ENCODE data around the gene ISCU.

The ISCU gene

GRCh38 chr12:108600702-108601007 is 38.3 kb downstream of the ISCU start:
- Histone ChIP-seq H3K79me2 (ENCODE audit: control insufficient read depth, insufficient read depth, low read length) (no peaks in the 10 kb centered on the region), H2AK5ac (ENCODE audit: low read length) (no peak overlapping the region), H3K4me3 (ENCODE audit: low read length) (no peak overlapping the region), H2BK5ac (ENCODE audit: low read length) (no peak overlapping the region), H3K18ac (ENCODE audit: low read length) (no peak overlapping the region), H3K23ac (ENCODE audit: low read length) (no peak overlapping the region), H2BK15ac (replicated peaks; ENCODE audit: low read depth) (no peak overlapping the region), H3K79me1 (ENCODE audit: low read length) (no peaks in the 10 kb centered on the region), H3K4ac (ENCODE audit: low read depth, low read length) (no peak overlapping the region), H3K27me3 (ENCODE audit: insufficient read depth, low read length, poor library complexity) (no peaks in the 10 kb centered on the region), H3K4me2 (ENCODE audit: low read length) (no peak overlapping the region), H2BK120ac (ENCODE audit: low read depth, low read length) (no peak overlapping the region), H3K36me3 (ENCODE audit: control insufficient read depth, insufficient read depth, low read length) (no peaks in the 10 kb centered on the region), H3K4me1 (ENCODE audit: control insufficient read depth, low read depth, low read length) (no peaks in the 10 kb centered on the region), H3K27ac (ENCODE audit: low read depth, low read length) (no peak overlapping the region), H4K5ac (ENCODE audit: low read length) (no peak overlapping the region), H3K9ac (ENCODE audit: low read length) (no peak overlapping the region), H3K56ac (ENCODE audit: low read length) (no peak overlapping the region), H4K8ac (ENCODE audit: low read depth, low read length) (no peak overlapping the region)
- WGBS (ENCODE audit: extremely low coverage, insufficient coverage, low lambda C conversion rate) = no CpG with 5 or more reads among the region's 4 CpGs
- no peak for DNase-seq

- no peak overlapping the region for H2BK120ac ChIP-seq (ENCODE audit: low read depth, low read length)
- no peak overlapping the region for H4K8ac ChIP-seq (ENCODE audit: low read depth, low read length)
- no peak overlapping the region for H4K5ac ChIP-seq (ENCODE audit: low read length)
- no peaks in the 10 kb centered on the region for H3K27me3 ChIP-seq (ENCODE audit: insufficient read depth, low read length, poor library complexity)
- H2BK15ac ChIP-seq (replicated peaks; ENCODE audit: low read depth) = no peak overlapping the region
- H2BK5ac ChIP-seq (ENCODE audit: low read length) = no peak overlapping the region
- no peak overlapping the region for H3K23ac ChIP-seq (ENCODE audit: low read length)
- H3K4me1 ChIP-seq (ENCODE audit: control insufficient read depth, low read depth, low read length) = no peaks in the 10 kb centered on the region
- H3K4me3 ChIP-seq (ENCODE audit: low read length) = no peak overlapping the region
- no peak overlapping the region for H3K4me2 ChIP-seq (ENCODE audit: low read length)
- no peak overlapping the region for H3K56ac ChIP-seq (ENCODE audit: low read length)
- no peak overlapping the region for H3K9ac ChIP-seq (ENCODE audit: low read length)
- WGBS (ENCODE audit: extremely low coverage, insufficient coverage, low lambda C conversion rate) = no CpG with 5 or more reads among the region's 9 CpGs
- H3K18ac ChIP-seq (ENCODE audit: low read length) = no peak overlapping the region
- H3K27ac ChIP-seq (ENCODE audit: low read depth, low read length) = no peak overlapping the region
- no peaks in the 10 kb centered on the region for H3K36me3 ChIP-seq (ENCODE audit: control insufficient read depth, insufficient read depth, low read length)
- H3K79me2 ChIP-seq (ENCODE audit: control insufficient read depth, insufficient read depth, low read length) = no peaks in the 10 kb centered on the region
- H3K79me1 ChIP-seq (ENCODE audit: low read length) = no peaks in the 10 kb centered on the region
- H2AK5ac ChIP-seq (ENCODE audit: low read length) = no peak overlapping the region
- H3K4ac ChIP-seq (ENCODE audit: low read depth, low read length) = no peak overlapping the region
- DNase-seq = no peak
These were observed 39.9 kb downstream of the ISCU start for GRCh38 chr12:108602209-108602705.

GRCh38 chr12:108602976-108603704 is 40.7 kb downstream of the ISCU start:
- H3K27me3 ChIP-seq (ENCODE audit: insufficient read depth, low read length, poor library complexity) = no peaks in the 10 kb centered on the region
- no peak for DNase-seq
- no peak overlapping the region for H4K8ac ChIP-seq (ENCODE audit: low read depth, low read length)
- H2AK5ac ChIP-seq (ENCODE audit: low read length) = no peak overlapping the region
- H2BK120ac ChIP-seq (ENCODE audit: low read depth, low read length) = no peak overlapping the region
- H2BK5ac ChIP-seq (ENCODE audit: low read length) = no peak overlapping the region
- no peak overlapping the region for H3K4ac ChIP-seq (ENCODE audit: low read depth, low read length)
- H2BK15ac ChIP-seq (replicated peaks; ENCODE audit: low read depth) = no peak overlapping the region
- H3K56ac ChIP-seq (ENCODE audit: low read length) = no peak overlapping the region
- H3K9ac ChIP-seq (ENCODE audit: low read length) = no peak overlapping the region
- H3K4me2 ChIP-seq (ENCODE audit: low read length) = no peak overlapping the region
- H4K5ac ChIP-seq (ENCODE audit: low read length) = no peak overlapping the region
- no peaks in the 10 kb centered on the region for H3K79me2 ChIP-seq (ENCODE audit: control insufficient read depth, insufficient read depth, low read length)
- no peak overlapping the region for H3K4me3 ChIP-seq (ENCODE audit: low read length)
- no peak overlapping the region for H3K23ac ChIP-seq (ENCODE audit: low read length)
- no peak overlapping the region for H3K18ac ChIP-seq (ENCODE audit: low read length)
- no peak overlapping the region for H3K27ac ChIP-seq (ENCODE audit: low read depth, low read length)
- H3K4me1 ChIP-seq (ENCODE audit: control insufficient read depth, low read depth, low read length) = no peaks in the 10 kb centered on the region
- H3K79me1 ChIP-seq (ENCODE audit: low read length) = no peaks in the 10 kb centered on the region
- H3K36me3 ChIP-seq (ENCODE audit: control insufficient read depth, insufficient read depth, low read length) = no peaks in the 10 kb centered on the region
- WGBS (ENCODE audit: extremely low coverage, insufficient coverage, low lambda C conversion rate) = no CpG with 5 or more reads among the region's 15 CpGs

- no CpG with 5 or more reads among the region's 4 CpGs for WGBS (ENCODE audit: extremely low coverage, insufficient coverage, low lambda C conversion rate)
- H4K8ac ChIP-seq (ENCODE audit: low read depth, low read length) = no peak overlapping the region
- H3K4me3 ChIP-seq (ENCODE audit: low read length) = no peak overlapping the region
- no peak for DNase-seq
- no peaks in the 10 kb centered on the region for H3K4me1 ChIP-seq (ENCODE audit: control insufficient read depth, low read depth, low read length)
- H3K4me2 ChIP-seq (ENCODE audit: low read length) = no peak overlapping the region
- H3K36me3 ChIP-seq (ENCODE audit: control insufficient read depth, insufficient read depth, low read length) = no peaks in the 10 kb centered on the region
- no peak overlapping the region for H3K9ac ChIP-seq (ENCODE audit: low read length)
- H2BK15ac ChIP-seq (replicated peaks; ENCODE audit: low read depth) = no peak overlapping the region
- no peak overlapping the region for H2AK5ac ChIP-seq (ENCODE audit: low read length)
- H3K27me3 ChIP-seq (ENCODE audit: insufficient read depth, low read length, poor library complexity) = no peaks in the 10 kb centered on the region
- H3K27ac ChIP-seq (ENCODE audit: low read depth, low read length) = no peak overlapping the region
- H3K23ac ChIP-seq (ENCODE audit: low read length) = no peak overlapping the region
- H2BK120ac ChIP-seq (ENCODE audit: low read depth, low read length) = no peak overlapping the region
- no peak overlapping the region for H3K18ac ChIP-seq (ENCODE audit: low read length)
- no peak overlapping the region for H2BK5ac ChIP-seq (ENCODE audit: low read length)
- H3K79me2 ChIP-seq (ENCODE audit: control insufficient read depth, insufficient read depth, low read length) = no peaks in the 10 kb centered on the region
- H4K5ac ChIP-seq (ENCODE audit: low read length) = no peak overlapping the region
- no peaks in the 10 kb centered on the region for H3K79me1 ChIP-seq (ENCODE audit: low read length)
- H3K56ac ChIP-seq (ENCODE audit: low read length) = no peak overlapping the region
- H3K4ac ChIP-seq (ENCODE audit: low read depth, low read length) = no peak overlapping the region
These were observed 41.3 kb downstream of the ISCU start for GRCh38 chr12:108603743-108604142.

GRCh38 chr12:108604208-108604941 is 42.0 kb downstream of the ISCU start:
- no peak overlapping the region for H3K9ac ChIP-seq (ENCODE audit: low read length)
- no peak overlapping the region for H3K4me2 ChIP-seq (ENCODE audit: low read length)
- H2AK5ac ChIP-seq (ENCODE audit: low read length) = no peak overlapping the region
- H3K27ac ChIP-seq (ENCODE audit: low read depth, low read length) = no peak overlapping the region
- no CpG with 5 or more reads among the region's 14 CpGs for WGBS (ENCODE audit: extremely low coverage, insufficient coverage, low lambda C conversion rate)
- H2BK15ac ChIP-seq (replicated peaks; ENCODE audit: low read depth) = no peak overlapping the region
- H3K23ac ChIP-seq (ENCODE audit: low read length) = no peak overlapping the region
- H3K79me1 ChIP-seq (ENCODE audit: low read length) = no peaks in the 10 kb centered on the region
- H3K4ac ChIP-seq (ENCODE audit: low read depth, low read length) = no peak overlapping the region
- no peaks in the 10 kb centered on the region for H3K36me3 ChIP-seq (ENCODE audit: control insufficient read depth, insufficient read depth, low read length)
- H3K27me3 ChIP-seq (ENCODE audit: insufficient read depth, low read length, poor library complexity) = no peaks in the 10 kb centered on the region
- H3K18ac ChIP-seq (ENCODE audit: low read length) = no peak overlapping the region
- H3K56ac ChIP-seq (ENCODE audit: low read length) = no peak overlapping the region
- no peak overlapping the region for H2BK120ac ChIP-seq (ENCODE audit: low read depth, low read length)
- no peak overlapping the region for H2BK5ac ChIP-seq (ENCODE audit: low read length)
- no peak overlapping the region for H4K8ac ChIP-seq (ENCODE audit: low read depth, low read length)
- DNase-seq = no peak
- H3K79me2 ChIP-seq (ENCODE audit: control insufficient read depth, insufficient read depth, low read length) = no peaks in the 10 kb centered on the region
- H3K4me1 ChIP-seq (ENCODE audit: control insufficient read depth, low read depth, low read length) = no peaks in the 10 kb centered on the region
- H3K4me3 ChIP-seq (ENCODE audit: low read length) = no peak overlapping the region
- no peak overlapping the region for H4K5ac ChIP-seq (ENCODE audit: low read length)
